T-helper 1 cell treated with Interleukin-12 subunit alpha and Interleukin-12 subunit beta and Interleukin-4 antibody, amounts not matched to agents 30 μg/mL and 1 μg/mL, for 36 hours (primary cell): ENCODE results near the gene PTPRN2.

Experiments
- H3K27ac Mint-ChIP-seq: one replicate; pipeline ENCODE4 v1.8.0; 2021; ENCODE audit warnings: mild to moderate bottlenecking, mixed read lengths
- H3K27me3 Mint-ChIP-seq: one replicate; pipeline ENCODE4 v1.8.0; 2021; ENCODE audit warnings: low read depth, mixed read lengths
- H3K36me3 Mint-ChIP-seq: one replicate; pipeline ENCODE4 v1.8.0; 2021; ENCODE audit warnings: low read depth, mixed read lengths
- H3K4me1 Mint-ChIP-seq: one replicate; pipeline ENCODE4 v1.8.0; 2021; ENCODE audit warnings: low read depth, mixed read lengths
- H3K4me3 Mint-ChIP-seq: one replicate; pipeline ENCODE4 v1.8.0; 2021; ENCODE audit warnings: mild to moderate bottlenecking, moderate library complexity, mixed read lengths
- H3K9me3 Mint-ChIP-seq: one replicate; pipeline ENCODE4 v1.8.0; 2021; ENCODE audit warnings: mixed read lengths

The PTPRN2 gene

GRCh38 chr7:157618091-157618726 is 969.4 kb downstream of the PTPRN2 start:
- H3K36me3 Mint-ChIP-seq, result no peaks in the 10 kb centered on the region

DNA sequence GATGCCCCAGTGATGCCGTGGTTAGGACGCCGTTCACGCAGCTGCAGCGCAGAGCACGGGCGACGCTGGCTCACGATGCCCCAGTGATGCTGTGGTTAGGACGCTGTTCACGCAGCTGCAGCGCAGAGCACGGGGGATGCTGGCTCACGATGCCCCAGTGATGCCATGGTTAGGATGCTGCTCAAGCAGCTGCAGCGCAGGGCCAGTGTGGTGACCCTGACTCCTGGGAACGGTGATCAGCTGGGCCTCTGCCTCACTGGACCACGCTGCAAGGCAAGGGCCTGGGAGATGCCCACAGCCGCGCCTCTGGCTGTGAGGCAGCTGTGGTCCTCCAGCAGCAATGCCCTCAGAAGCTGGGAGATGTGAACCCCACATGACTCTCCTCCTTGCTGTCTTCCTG is 970.2 kb downstream of the PTPRN2 start:
- Mint-ChIP-seq H3K36me3 (no peaks in the 10 kb centered on the region), H3K4me3 (no peak overlapping the region), H3K4me1 (peaks cover 7% of the 10 kb centered on the region), H3K27ac (no peak overlapping the region), H3K27me3 (no peaks in the 10 kb centered on the region), H3K9me3 (no peaks in the 10 kb centered on the region)

More at GRCh38 chr7:157618091-157618726, 969.4 kb downstream of the PTPRN2 start:
- Mint-ChIP-seq H3K27me3 (no peaks in the 10 kb centered on the region), H3K4me1 (peaks cover 6% of the 10 kb centered on the region), H3K4me3 (no peak overlapping the region), H3K27ac (no peak overlapping the region), H3K9me3 (no peaks in the 10 kb centered on the region)

GRCh38 chr7:157616931-157617330 is 970.7 kb downstream of the PTPRN2 start:
- no peak overlapping the region for H3K4me3 Mint-ChIP-seq
- peaks cover 6% of the 10 kb centered on the region for H3K4me1 Mint-ChIP-seq
- no peaks in the 10 kb centered on the region for H3K27me3 Mint-ChIP-seq
- no peak overlapping the region for H3K27ac Mint-ChIP-seq
- H3K9me3 Mint-ChIP-seq, result no peaks in the 10 kb centered on the region
- H3K36me3 Mint-ChIP-seq, result no peaks in the 10 kb centered on the region

- Mint-ChIP-seq H3K36me3 (no peaks in the 10 kb centered on the region), H3K4me1 (peaks cover 3% of the 10 kb centered on the region), H3K27me3 (no peaks in the 10 kb centered on the region), H3K27ac (no peak overlapping the region), H3K4me3 (no peak overlapping the region), H3K9me3 (no peaks in the 10 kb centered on the region)
These were observed 971.2 kb downstream of the PTPRN2 start for GRCh38 chr7:157616426-157616825.

- Mint-ChIP-seq H3K27ac (no peak overlapping the region), H3K4me3 (no peak overlapping the region), H3K27me3 (no peaks in the 10 kb centered on the region)
These were observed 971.8 kb downstream of the PTPRN2 start for GRCh38 chr7:157615852-157616251.

DNA sequence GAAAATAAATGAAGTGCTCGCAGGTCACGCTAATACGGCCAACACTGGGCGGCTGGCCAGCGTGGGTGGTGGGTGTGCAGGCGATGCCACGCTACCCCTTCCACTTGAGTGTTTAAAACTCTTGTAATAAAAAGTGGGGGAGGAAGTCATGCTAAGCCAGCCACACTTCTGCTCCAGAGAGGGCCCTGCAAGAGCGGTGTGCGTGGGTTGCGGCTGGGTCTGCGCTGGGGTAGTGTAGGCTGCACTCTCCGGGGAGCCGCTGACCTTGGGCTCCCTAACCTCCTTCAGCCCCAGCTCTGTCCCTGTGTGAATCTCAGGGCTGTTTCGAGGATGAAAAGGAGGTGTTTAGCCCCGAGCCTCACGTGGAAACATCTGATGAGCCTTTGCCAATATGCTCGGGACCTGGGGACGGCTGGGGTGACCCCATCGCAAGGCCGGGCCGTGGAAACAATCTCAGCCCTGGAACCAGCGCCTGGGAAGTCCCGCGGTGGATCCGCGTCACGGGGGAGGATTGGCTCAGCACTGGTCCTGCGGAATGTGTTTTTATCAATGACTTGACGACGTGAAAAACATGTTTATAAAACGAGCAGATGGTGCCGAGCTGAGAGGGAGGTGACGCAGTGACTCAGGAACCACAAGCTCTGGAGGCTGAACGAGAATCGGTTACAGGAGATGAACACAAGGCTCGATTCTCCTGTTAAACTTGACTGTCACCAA is 972.4 kb downstream of the PTPRN2 start:
- H3K27ac Mint-ChIP-seq, result no peak overlapping the region
- peaks cover 3% of the 10 kb centered on the region for H3K4me1 Mint-ChIP-seq
- H3K4me3 Mint-ChIP-seq, result no peak overlapping the region
- no peaks in the 10 kb centered on the region for H3K27me3 Mint-ChIP-seq
- H3K9me3 Mint-ChIP-seq, result no peaks in the 10 kb centered on the region
- H3K36me3 Mint-ChIP-seq, result no peaks in the 10 kb centered on the region

More at GRCh38 chr7:157615852-157616251, 971.8 kb downstream of the PTPRN2 start:
- Mint-ChIP-seq H3K4me1 (peaks cover 3% of the 10 kb centered on the region), H3K9me3 (no peaks in the 10 kb centered on the region), H3K36me3 (no peaks in the 10 kb centered on the region)

DNA sequence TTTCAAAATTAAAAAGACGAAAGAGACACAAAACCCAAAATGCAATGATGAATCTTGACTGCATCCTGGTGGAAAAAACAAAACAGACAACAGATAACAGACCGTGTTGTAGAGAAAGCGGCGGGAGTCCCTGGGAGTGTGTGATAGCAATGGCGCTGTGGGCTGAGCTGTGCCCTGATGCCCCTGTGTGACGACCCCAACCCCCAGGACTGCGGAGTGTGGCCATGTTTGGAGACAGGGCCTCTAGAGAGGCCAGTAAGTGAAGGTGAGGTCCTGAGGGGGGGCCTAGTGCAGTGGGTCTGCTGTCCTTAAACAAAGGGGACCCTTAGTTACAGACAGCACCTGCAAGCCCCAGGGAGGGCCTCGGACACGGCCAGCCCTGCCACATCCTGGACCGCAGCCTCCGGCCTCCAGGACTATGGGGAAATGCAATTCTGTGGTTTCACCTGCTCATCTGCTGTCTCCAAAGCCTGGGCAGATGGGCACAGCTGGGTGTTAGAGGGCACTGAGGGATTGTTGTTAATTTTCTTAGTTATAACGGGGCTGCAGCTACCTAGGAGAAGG is 973.1 kb downstream of the PTPRN2 start:
- peak overlapping the region; percentile 4 for H3K27ac Mint-ChIP-seq
- no peaks in the 10 kb centered on the region for H3K36me3 Mint-ChIP-seq
- H3K27me3 Mint-ChIP-seq, result no peaks in the 10 kb centered on the region
- no peaks in the 10 kb centered on the region for H3K9me3 Mint-ChIP-seq
- peaks cover 3% of the 10 kb centered on the region for H3K4me1 Mint-ChIP-seq
- H3K4me3 Mint-ChIP-seq, result no peak overlapping the region

GRCh38 chr7:157613575-157614322 is 973.9 kb downstream of the PTPRN2 start:
- Mint-ChIP-seq H3K27me3 (no peaks in the 10 kb centered on the region), H3K36me3 (no peaks in the 10 kb centered on the region), H3K4me1 (peaks cover 3% of the 10 kb centered on the region), H3K9me3 (no peaks in the 10 kb centered on the region), H3K27ac (peak overlapping the region; percentile 36), H3K4me3 (no peak overlapping the region)

- H3K4me3 Mint-ChIP-seq, result peak overlapping the region; percentile 82
- H3K27me3 Mint-ChIP-seq, result no peaks in the 10 kb centered on the region
- peak overlapping the region; percentile 80 for H3K27ac Mint-ChIP-seq
- H3K36me3 Mint-ChIP-seq, result no peaks in the 10 kb centered on the region
- no peaks in the 10 kb centered on the region for H3K9me3 Mint-ChIP-seq
- peaks cover 3% of the 10 kb centered on the region for H3K4me1 Mint-ChIP-seq
These were observed 974.7 kb downstream of the PTPRN2 start for GRCh38 chr7:157612664-157613561.

GRCh38 chr7:157612009-157612663 is 975.5 kb downstream of the PTPRN2 start:
- H3K9me3 Mint-ChIP-seq, result no peaks in the 10 kb centered on the region
- H3K27ac Mint-ChIP-seq, result peak overlapping the region; percentile 80
- peaks cover 3% of the 10 kb centered on the region for H3K4me1 Mint-ChIP-seq
- no peaks in the 10 kb centered on the region for H3K27me3 Mint-ChIP-seq
- peak overlapping the region; percentile 82 for H3K4me3 Mint-ChIP-seq
- no peaks in the 10 kb centered on the region for H3K36me3 Mint-ChIP-seq

DNA sequence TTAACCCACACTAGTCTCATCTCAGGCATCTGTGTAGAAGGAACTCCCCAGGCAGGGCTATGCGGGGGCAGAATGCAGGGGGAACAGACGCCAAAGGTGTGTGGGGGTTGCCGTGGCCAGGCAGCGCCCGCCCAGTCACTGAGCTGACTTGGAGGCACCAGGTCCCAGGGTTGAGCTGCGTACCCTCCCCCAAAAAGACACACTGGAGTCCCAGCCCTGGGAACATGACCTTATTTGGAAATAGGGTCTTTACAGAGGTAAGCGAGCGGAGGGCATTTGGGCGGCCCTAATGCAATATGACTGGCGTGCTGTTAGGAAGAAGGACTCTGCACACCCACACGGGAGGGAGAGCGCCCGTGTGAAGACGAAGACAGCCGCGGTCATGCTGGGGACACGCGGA is 976.3 kb downstream of the PTPRN2 start:
- Mint-ChIP-seq H3K27ac (no peak overlapping the region), H3K4me1 (peaks cover 3% of the 10 kb centered on the region), H3K36me3 (no peaks in the 10 kb centered on the region), H3K9me3 (no peaks in the 10 kb centered on the region), H3K27me3 (no peaks in the 10 kb centered on the region), H3K4me3 (peak overlapping the region; percentile 60)

GRCh38 chr7:157610671-157611295 is 976.8 kb downstream of the PTPRN2 start:
- Mint-ChIP-seq H3K36me3 (no peaks in the 10 kb centered on the region), H3K4me3 (no peak overlapping the region), H3K27ac (no peak overlapping the region), H3K9me3 (no peaks in the 10 kb centered on the region), H3K27me3 (no peaks in the 10 kb centered on the region), H3K4me1 (peaks cover 3% of the 10 kb centered on the region)

DNA sequence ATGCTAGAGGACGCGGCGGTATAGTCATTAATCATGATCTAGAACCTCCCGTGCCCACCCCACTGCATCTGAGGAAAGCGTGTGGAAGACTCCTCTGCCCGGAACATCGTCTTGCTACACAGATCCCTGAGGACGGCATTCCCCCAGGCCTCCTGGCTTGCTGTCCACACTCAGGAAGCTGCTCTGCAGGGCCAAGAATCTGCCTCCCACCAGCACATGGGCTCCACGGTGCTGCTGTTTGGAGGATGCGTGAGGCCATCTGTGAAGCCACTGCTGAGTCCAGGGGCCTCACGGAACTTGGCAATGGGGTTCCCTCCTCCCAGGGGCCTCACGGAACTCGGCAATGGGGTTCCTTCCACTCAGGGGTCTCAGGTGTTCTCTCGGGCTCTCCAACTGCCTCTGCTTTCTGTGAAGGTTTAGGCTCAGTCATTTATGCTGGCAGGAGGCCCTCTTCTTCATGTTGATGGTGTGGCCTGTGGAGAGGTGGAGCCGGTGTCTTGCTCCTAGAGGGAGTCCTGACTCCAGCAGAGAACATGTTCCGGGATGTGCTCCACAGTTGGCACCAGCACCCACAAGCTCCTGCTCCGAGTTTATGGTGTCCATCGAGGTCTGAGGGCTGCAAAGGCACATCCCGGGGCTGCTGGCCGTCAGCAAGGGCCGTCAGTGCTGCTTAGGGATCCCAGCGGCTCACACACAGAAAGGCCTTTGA is 977.5 kb downstream of the PTPRN2 start:
- no peaks in the 10 kb centered on the region for H3K9me3 Mint-ChIP-seq
- no peaks in the 10 kb centered on the region for H3K36me3 Mint-ChIP-seq
- H3K4me1 Mint-ChIP-seq, result peaks cover 3% of the 10 kb centered on the region
- H3K4me3 Mint-ChIP-seq, result no peak overlapping the region
- H3K27me3 Mint-ChIP-seq, result no peaks in the 10 kb centered on the region
- no peak overlapping the region for H3K27ac Mint-ChIP-seq
